Measurements from ENCODE around the gene AMIGO3.
"Not testable (repeated sequence)": the region's sequence is repeated elsewhere in the genome, so short reads cannot be mapped to it uniquely, and the experiment has no call there.

Gene AMIGO3

GRCh38 chr3:49719214-49719884 lies at the start of gene AMIGO3:
Gene AMIGO3 (minus strand): TSS chr3:49719684. CDS start chr3:49719465, 219 bp downstream.
- peak; percentile 77 to 94 (median 84) for DNase-seq (ENCODE audit: low read depth in 3 of 3)

GRCh38 chr3:49763981-49764380 lies 44.5 kb upstream of the AMIGO3 start:
- DNase-seq (ENCODE audit: low read depth in 3 of 3) = no peak

- DNase-seq (ENCODE audit: low read depth in 3 of 3) = no peak
Observed at GRCh38 chr3:49761661-49762060, 42.2 kb upstream of the AMIGO3 start.

GRCh38 chr3:49759226-49759625 lies 39.7 kb upstream of the AMIGO3 start:
- no peak for DNase-seq (ENCODE audit: low read depth in 3 of 3)

- no peak for DNase-seq (ENCODE audit: low read depth in 3 of 3)
Observed at GRCh38 chr3:49757197-49757596, 37.7 kb upstream of the AMIGO3 start.

- DNase-seq (ENCODE audit: low read depth in 3 of 3) = no peak
Observed at GRCh38 chr3:49756036-49756435, 36.6 kb upstream of the AMIGO3 start.

GRCh38 chr3:49754536-49754935 lies 35.1 kb upstream of the AMIGO3 start:
- DNase-seq (ENCODE audit: low read depth in 3 of 3) = no peak

- no peak for DNase-seq (ENCODE audit: low read depth in 3 of 3)
Observed at GRCh38 chr3:49751501-49751900, 32.0 kb upstream of the AMIGO3 start.

GRCh38 chr3:49750056-49750455 lies 30.6 kb upstream of the AMIGO3 start:
- no peak for DNase-seq (ENCODE audit: low read depth in 3 of 3)

- not testable (repeated sequence) for DNase-seq (ENCODE audit: low read depth in 3 of 3)
Observed at GRCh38 chr3:49748874-49749273, 29.4 kb upstream of the AMIGO3 start.

- DNase-seq (ENCODE audit: low read depth in 3 of 3) = no peak
Observed at GRCh38 chr3:49747792-49748480, 28.5 kb upstream of the AMIGO3 start.

GRCh38 chr3:49745986-49746385 lies 26.5 kb upstream of the AMIGO3 start:
- no peak for DNase-seq (ENCODE audit: low read depth in 3 of 3)

GRCh38 chr3:49740427-49740826 lies 20.9 kb upstream of the AMIGO3 start:
- no peak for DNase-seq (ENCODE audit: low read depth in 3 of 3)

GRCh38 chr3:49738067-49738713 lies 18.7 kb upstream of the AMIGO3 start:
- no peak for DNase-seq (ENCODE audit: low read depth in 3 of 3)

GRCh38 chr3:49734752-49735151 lies 15.3 kb upstream of the AMIGO3 start:
- DNase-seq (ENCODE audit: low read depth in 3 of 3) = no peak

- DNase-seq (ENCODE audit: low read depth in 3 of 3) = no peak
Observed at GRCh38 chr3:49733551-49733950, 14.1 kb upstream of the AMIGO3 start.

- DNase-seq (ENCODE audit: low read depth in 3 of 3) = no peak
Observed at GRCh38 chr3:49732597-49732996, 13.1 kb upstream of the AMIGO3 start.

GRCh38 chr3:49729966-49730609 lies 10.6 kb upstream of the AMIGO3 start:
- DNase-seq (ENCODE audit: low read depth in 3 of 3) = no peak

GRCh38 chr3:49727924-49728361 lies 8.5 kb upstream of the AMIGO3 start:
- DNase-seq (ENCODE audit: low read depth in 3 of 3) = no peak

- no peak for DNase-seq (ENCODE audit: low read depth in 3 of 3)
Observed at GRCh38 chr3:49727154-49727923, 7.9 kb upstream of the AMIGO3 start.

GRCh38 chr3:49725906-49726681 lies 6.6 kb upstream of the AMIGO3 start:
- DNase-seq (ENCODE audit: low read depth in 3 of 3) = no peak

Data from stimulated activated CD4-positive, alpha-beta T cell treated with anti-CD3 and anti-CD28 coated beads, TNF-alpha, amount 100 ng/mL, for 24 hours (primary cell).